HG03103 (cell line): ENCODE results near the gene ZNF585A.
"Not testable (repeated sequence)": the region's sequence is repeated elsewhere in the genome, so short reads cannot be mapped to it uniquely, and the experiment has no call there.

Experiments
- ATAC-seq: cut with Tn5 transposase; IDR thresholded peaks from one replicate; pipeline ENCODE4 v1.9.1; 2021; ENCODE audit warnings: low read depth; ENCODE audit not compliant: unreplicated experiment

ZNF585A gene

GRCh38 chr19:37172368-37173366 lies at the start of gene ZNF585A:
Gene ZNF585A, minus strand, starts transcription at chr19:37172695. Its CDS starts 2,785 bp downstream, at chr19:37169910.
- peak; percentile 95 for ATAC-seq

DNA sequence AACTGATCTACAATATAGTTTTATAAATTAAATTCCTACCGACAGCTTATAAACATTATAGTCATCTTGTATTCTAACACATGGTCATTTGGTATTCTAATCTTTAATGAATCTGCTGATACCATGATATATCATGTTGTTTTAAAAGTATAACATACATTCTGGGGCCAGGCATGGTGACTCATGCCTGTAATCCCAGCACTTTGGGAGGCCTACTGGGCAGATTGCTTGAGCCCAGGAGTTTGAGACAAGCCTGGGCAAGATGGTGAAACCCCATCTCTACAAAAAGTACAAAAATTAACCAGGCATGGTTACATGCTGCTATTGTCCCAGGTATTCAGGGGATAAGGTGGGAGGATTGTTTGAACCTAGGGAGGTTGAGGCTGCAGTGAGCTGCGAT lies 48.6 kb upstream of the ZNF585A start:
- ATAC-seq, result no peak

DNA sequence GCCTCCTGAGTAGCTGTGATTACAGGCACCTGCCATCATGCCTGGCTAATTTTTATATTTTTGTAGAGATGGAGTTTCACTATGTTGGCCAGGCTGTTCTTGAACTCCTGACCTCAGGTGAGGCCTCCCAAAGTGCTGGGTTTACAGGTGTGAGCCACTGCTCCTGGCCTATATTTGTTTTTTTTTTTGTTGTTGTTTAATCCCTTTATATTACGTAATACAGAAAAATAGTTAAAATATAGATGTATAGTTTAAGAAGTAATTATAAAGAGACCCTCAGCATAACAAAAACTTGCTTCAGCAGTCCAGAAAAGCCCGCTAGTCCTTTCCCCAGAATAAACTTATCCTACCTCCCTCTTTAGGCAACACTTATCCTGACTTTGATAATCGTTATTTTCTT lies 47.9 kb upstream of the ZNF585A start:
- ATAC-seq, result no peak

- no peak for ATAC-seq
Measured at GRCh38 chr19:37218592-37218935, 46.1 kb upstream of the ZNF585A start.

DNA sequence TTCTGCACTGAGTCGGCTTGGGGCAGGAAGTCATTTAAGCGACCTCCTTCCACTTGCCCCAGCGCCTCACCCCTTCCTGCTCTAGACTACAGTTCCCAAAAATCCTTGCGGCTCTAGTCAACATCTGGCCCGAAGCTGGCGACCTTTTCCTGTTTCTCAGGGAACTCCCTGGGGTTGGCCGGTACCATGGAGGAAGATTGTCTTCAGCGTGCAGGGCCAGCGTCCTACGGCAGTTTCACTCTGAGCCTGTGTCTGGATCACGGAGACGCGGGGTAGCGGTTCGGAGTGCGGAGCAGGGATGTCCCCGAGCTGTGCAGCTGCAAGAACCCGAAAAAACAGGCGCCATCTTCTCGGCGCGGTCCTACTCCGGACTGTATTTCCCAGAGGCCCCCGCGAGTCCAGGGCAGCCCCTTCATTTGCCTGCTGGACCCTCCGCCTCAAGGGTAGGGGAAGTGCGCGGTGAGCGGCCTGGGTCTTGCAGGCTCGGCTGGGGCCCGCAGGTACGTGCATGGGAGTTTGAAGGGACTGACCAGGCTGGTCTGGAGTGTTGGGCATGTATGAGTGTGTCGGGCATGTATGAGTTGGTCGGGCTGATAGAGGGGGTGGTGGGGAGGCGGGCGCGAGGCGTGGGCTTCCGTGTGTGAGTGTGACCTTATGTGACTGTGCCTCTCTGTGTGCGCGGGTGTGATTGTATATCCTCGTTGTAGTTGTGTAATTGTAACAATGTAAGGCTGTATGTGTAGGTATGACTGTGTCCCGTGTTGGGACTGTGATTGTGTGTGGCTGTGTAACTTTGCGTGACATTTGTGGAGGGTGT lies 45.5 kb upstream of the ZNF585A start, which contains the start of gene ZNF383:
TSS of gene ZNF383 (plus strand) at position 440 of the 817 bp plus-strand sequence. CDS start 12,240 bp downstream, outside the sequence.
- peak; percentile 87 for ATAC-seq

GRCh38 chr19:37217480-37217774 lies 44.9 kb upstream of the ZNF585A start:
- ATAC-seq, result no peak

- no peak for ATAC-seq
Measured at GRCh38 chr19:37197768-37198167, 25.3 kb upstream of the ZNF585A start.

DNA sequence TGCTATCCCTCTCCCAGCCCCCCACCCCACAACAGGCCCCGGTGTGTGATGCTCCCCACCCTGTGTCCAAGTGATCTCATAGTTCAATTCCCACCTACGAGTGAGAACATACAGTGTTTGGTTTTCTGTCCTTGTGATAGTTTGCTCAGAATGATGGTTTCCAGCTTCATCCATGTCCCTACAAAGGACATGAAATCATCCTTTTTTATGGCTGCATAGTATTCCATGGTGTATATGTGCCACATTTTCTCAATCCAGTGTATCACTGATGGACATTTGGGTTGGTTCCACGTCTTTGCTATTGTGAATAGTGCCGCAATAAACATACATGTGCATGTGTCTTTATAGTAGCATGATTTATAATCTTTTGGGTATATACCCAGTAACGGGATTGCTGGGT lies 24.6 kb upstream of the ZNF585A start:
- not testable (repeated sequence) for ATAC-seq

DNA sequence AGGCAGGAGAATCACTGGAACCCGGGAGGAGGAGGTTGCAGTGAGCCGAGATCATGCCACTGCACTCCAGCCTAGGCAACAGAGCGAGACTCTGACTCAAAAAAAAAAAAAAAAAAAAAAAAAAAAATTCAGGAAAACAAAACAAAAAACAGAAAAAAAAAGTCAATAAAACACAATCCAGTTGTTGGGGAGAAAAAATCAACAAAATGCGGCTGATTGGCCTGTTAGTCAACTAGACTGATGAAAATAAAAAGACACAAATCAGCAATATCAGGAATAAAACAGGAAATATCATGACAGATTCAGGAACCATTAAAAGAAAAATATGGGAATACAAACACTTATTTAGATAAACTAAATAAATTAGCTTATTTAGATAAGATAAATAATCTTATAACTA lies 22.8 kb upstream of the ZNF585A start:
- not testable (repeated sequence) for ATAC-seq

GRCh38 chr19:37186071-37186470 lies 13.6 kb upstream of the ZNF585A start:
- not testable (repeated sequence) for ATAC-seq

DNA sequence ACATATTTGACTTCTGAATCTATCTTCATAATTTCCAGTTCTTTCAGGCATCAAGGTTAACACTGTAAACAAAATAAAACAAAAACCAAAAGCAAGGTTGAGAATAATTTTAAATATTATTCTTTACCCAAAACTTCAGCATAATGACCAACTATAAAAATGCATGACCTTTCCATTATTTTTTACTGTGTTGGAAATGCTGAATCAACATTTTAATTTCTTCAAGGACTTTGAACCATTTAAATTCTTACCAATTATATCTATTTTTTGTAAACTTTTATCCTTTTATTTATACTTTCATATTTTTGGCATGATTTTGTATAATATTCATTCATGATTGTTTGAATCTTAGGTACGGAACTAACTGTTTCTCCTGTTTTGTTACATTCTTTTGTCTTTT lies 6.9 kb downstream of the ZNF585A start:
- no peak for ATAC-seq

GRCh38 chr19:37160153-37160552 lies 12.3 kb downstream of the ZNF585A start:
- ATAC-seq, result no peak

DNA sequence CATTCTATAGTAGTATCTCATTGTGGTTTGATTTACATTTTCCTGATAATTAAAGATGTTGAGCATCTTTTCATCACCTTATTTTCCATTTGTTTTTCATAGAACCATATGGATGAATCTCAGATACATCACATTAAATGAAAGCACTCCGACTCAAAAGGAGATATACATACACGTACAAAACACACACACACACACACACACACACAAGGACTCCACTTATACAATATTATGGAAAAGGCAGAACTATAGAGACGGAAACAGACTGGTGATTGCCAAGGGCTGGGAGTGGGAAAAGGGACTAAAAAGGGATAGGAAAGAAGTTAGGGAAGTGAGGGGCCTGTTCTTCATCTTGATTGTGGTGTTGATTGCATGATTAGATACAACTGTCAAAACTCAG lies 24.3 kb downstream of the ZNF585A start:
- no peak for ATAC-seq

- ATAC-seq, result no peak
Measured at GRCh38 chr19:37136111-37136510, 36.4 kb downstream of the ZNF585A start.

DNA sequence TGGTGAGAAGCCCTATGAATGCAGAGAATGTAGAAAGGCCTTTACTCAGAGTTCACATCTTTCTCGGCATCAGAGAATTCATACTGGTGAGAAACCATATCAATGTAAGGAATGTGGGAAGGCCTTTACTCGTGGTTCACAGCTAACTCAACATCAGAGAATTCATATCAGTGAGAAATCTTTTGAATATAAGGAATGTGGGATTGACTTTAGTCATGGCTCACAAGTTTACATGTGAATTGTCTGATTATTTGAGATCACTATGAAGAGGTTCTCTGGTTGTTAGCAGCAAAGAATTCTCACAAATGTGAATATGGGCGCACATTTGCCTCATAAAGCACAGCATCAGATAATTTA lies 43.7 kb downstream of the ZNF585A start:
- no peak for ATAC-seq

GRCh38 chr19:37127999-37128820 lies 44.3 kb downstream of the ZNF585A start:
- ATAC-seq, result no peak

- not testable (repeated sequence) for ATAC-seq
Measured at GRCh38 chr19:37122093-37122492, 50.4 kb downstream of the ZNF585A start.

- no peak for ATAC-seq
Measured at GRCh38 chr19:37114001-37114400, 58.5 kb downstream of the ZNF585A start.

- ATAC-seq, result not testable (repeated sequence)
Measured at GRCh38 chr19:37111753-37112152, 60.7 kb downstream of the ZNF585A start.

DNA sequence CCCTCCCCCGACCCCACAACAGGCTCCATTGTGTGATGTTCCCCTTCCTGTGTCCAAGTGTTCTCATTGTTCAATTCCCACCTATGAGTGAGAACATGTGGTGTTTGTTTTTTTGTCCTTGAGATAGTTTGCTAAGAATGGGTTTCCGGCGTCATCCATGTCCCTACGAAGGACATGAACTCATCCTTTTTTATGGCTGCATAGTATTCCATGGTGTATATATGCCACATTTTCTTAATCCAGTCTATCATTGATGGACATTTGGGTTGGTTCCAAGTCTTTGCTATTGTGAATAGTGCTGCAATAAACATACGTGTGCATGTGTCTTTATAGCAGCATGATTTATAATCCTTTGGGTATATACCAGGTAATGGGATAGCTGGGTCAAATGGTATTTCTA lies 68.4 kb downstream of the ZNF585A start:
- not testable (repeated sequence) for ATAC-seq

DNA sequence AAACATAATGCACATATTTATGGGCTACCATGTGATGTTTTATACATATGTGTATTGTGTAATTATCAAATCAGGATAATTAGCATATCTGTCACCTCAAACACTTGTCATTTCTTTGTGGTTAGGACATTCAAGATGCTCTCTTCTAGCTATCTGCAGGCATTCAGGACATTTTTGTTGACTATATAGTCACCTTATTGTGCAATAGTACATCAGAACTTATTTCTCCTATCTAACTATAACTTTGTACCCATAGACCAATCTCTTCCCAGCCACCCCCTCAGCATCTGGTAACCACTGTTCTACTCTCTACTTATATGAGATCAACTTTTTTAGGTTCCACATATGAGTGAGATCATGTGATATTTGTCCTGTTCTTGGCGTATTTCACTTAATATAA lies 73.9 kb downstream of the ZNF585A start:
- no peak for ATAC-seq
